ENCODE data around the gene DGKI.

DNA sequence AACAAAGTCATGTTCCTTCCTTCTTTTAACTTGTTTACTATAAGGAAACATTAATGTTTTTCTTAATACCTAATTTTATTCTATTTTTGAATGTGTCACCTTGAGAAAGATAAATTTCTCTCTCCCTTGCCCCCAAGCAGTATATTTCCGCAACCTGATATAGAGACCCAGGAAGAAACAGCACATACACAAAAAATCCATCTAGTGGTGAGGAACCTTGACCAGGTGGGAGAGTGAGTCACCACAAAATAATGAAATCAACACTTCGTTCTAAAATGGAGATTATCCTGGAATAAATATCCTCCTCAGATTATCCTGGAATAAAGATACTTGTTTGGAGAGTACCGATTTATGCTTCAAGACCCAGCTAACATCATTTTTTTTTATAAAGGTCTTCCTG is 270.3 kb downstream of the DGKI start:
- TF ChIP-seq, protein P1, sequence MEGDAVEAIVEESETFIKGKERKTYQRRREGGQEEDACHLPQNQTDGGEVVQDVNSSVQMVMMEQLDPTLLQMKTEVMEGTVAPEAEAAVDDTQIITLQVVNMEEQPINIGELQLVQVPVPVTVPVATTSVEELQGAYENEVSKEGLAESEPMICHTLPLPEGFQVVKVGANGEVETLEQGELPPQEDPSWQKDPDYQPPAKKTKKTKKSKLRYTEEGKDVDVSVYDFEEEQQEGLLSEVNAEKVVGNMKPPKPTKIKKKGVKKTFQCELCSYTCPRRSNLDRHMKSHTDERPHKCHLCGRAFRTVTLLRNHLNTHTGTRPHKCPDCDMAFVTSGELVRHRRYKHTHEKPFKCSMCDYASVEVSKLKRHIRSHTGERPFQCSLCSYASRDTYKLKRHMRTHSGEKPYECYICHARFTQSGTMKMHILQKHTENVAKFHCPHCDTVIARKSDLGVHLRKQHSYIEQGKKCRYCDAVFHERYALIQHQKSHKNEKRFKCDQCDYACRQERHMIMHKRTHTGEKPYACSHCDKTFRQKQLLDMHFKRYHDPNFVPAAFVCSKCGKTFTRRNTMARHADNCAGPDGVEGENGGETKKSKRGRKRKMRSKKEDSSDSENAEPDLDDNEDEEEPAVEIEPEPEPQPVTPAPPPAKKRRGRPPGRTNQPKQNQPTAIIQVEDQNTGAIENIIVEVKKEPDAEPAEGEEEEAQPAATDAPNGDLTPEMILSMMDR (IDR thresholded peaks at IDR 0.05): no peak
- TF ChIP-seq EP300 (IDR thresholded peaks at IDR 0.05) (no peak), POLR2AphosphoS5 (IDR thresholded peaks at IDR 0.05) (no peak), POLR2A (IDR thresholded peaks at IDR 0.05) (no peak)

Measured in suprapubic skin (tissue), 4 donors.